Transverse colon (tissue), 4 donors: ENCODE measurements around the gene PRCD.

Source experiments
- EP300 ChIP-seq: sonication (generic); formaldehyde crosslinking; IDR thresholded peaks from one replicate; pipeline ENCODE4 v1.6.1; 2017; ENCODE audit warnings: antibody characterized with exemption, low read depth
- POLR2A ChIP-seq: fragments of 450-650 bp; IDR thresholded peaks from one replicate; pipeline ENCODE4 v1.6.1; 2016; ENCODE audit warnings: antibody characterized with exemption, mild to moderate bottlenecking, moderate library complexity
- POLR2AphosphoS5 ChIP-seq, 3 donors: sonication (generic); formaldehyde crosslinking; IDR thresholded peaks; one replicate each; pipeline ENCODE4 v1.6.1; 2016; ENCODE audit warnings: antibody characterized with exemption in 3 of 3
- TF ChIP-seq, protein P1 (sequence below), 5 experiments: fragments of 200-600 bp in 3 of 5; fragments of 450-650 bp in 2 of 5; sonication (generic) in 3 of 5; IDR thresholded peaks; 1 replicate in 2 of 5; 2 replicates in 3 of 5; pipeline ENCODE4 v1.5.1; 2016 to 2017; ENCODE audit warnings: antibody characterized with exemption in 5 of 5, inconsistent platforms in 3 of 5, mild to moderate bottlenecking in 2 of 5, moderate library complexity in 1 of 5

DNA sequence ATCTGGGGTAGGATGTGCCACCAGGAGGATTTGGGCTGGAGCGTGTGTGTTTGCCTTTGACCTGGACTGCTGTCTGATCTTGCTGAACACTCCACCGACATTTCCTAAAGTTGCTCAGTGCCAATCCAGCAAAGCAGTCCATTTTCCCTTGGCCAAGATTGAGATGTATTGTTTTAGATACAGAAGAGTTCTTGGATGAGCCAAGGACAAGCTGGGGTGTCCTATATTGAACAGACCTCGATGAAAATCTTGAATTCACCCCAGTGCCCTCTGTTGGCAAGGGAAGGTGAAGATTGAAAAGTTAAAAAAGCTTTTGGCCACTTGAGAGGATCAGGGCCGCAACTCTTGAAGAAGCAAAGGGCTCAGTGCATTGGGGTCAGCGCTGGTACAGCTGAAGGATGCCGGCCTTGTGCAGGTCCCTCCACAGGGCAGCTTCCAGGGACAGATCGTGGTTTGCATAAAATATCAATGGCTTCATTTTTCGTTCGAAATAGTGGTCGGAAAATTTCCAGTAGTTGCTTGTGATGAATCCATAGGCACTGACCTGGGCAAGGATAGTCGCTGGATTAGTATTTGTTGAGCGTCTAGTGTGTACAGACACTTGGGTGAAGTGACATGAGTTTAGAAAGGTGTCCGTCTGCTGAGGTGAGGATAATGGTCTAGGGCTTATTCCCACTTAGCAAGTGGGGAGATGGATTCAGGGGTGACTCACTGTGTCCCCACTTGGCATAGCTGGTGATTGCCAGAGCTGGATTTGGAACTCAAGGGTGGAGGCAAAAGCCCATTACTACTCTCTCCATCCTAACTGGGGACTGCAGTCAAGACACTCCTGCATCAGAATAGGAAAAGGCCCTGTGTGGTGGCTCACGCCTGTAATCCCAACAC, 26.1 kb downstream of the PRCD start:
- TF ChIP-seq POLR2A (no peak), POLR2AphosphoS5 (IDR thresholded peaks at IDR 0.05) (no peak), EP300 (no peak)
- TF ChIP-seq, protein P1, sequence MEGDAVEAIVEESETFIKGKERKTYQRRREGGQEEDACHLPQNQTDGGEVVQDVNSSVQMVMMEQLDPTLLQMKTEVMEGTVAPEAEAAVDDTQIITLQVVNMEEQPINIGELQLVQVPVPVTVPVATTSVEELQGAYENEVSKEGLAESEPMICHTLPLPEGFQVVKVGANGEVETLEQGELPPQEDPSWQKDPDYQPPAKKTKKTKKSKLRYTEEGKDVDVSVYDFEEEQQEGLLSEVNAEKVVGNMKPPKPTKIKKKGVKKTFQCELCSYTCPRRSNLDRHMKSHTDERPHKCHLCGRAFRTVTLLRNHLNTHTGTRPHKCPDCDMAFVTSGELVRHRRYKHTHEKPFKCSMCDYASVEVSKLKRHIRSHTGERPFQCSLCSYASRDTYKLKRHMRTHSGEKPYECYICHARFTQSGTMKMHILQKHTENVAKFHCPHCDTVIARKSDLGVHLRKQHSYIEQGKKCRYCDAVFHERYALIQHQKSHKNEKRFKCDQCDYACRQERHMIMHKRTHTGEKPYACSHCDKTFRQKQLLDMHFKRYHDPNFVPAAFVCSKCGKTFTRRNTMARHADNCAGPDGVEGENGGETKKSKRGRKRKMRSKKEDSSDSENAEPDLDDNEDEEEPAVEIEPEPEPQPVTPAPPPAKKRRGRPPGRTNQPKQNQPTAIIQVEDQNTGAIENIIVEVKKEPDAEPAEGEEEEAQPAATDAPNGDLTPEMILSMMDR (IDR thresholded peaks at IDR 0.05) = no peak
